Left lung (tissue), 10 donors: Measurements from ENCODE around the gene OR6Y1. TPM values are rescaled to one million over a fixed set of nuclear protein-coding genes. Genes with fewer than 3 reads are reported as not detected.

Source experiments
- ATAC-seq: fragments of 200-7000 bp; cut with Tn5 transposase; one replicate; pipeline ENCODE4 v1.9.1; 2020; ENCODE audit warnings: moderate library complexity
- DNase-seq, 4 donors: peaks; one replicate each; pipeline ENCODE4 v3.0.0-alpha.2; 2013 to 2020
- H3K27ac ChIP-seq, 2 donors: fragments of 200-600 bp; sonication (generic) in 1 of 2; one replicate each; pipeline versions ENCODE4 v1.5.0 to v1.8.0; 2020 to 2021
- H3K27me3 ChIP-seq, 2 donors: fragments of 200-600 bp; sonication (generic) in 1 of 2; one replicate each; pipeline versions ENCODE4 v1.5.0 to v1.8.0; 2020 to 2021
- H3K36me3 ChIP-seq, 2 donors: fragments of 200-600 bp; sonication (generic) in 1 of 2; one replicate each; pipeline versions ENCODE4 v1.5.0 to v1.8.0; 2020 to 2021
- H3K4me1 ChIP-seq, 2 donors: fragments of 200-600 bp; one replicate each; pipeline ENCODE4 v1.8.0; 2021
- H3K4me3 ChIP-seq, 2 donors: fragments of 200-600 bp; sonication (generic) in 1 of 2; one replicate each; pipeline versions ENCODE4 v1.5.0 to v1.8.0; 2020 to 2021; ENCODE audit warnings: mild to moderate bottlenecking in 1 of 2
- H3K9me3 ChIP-seq, 2 donors: fragments of 200-600 bp; sonication (generic) in 1 of 2; one replicate each; pipeline versions ENCODE4 v1.5.0 to v1.8.0; 2020 to 2021
- intact Hi-C, 2 donors: fragments of 100-400 bp; cut with DNase I; formaldehyde crosslinking; loops; one replicate each; pipeline versions ENCODE4 v1.11.2 to v1.14.2; 2022
- polyA plus RNA-seq, 6 donors: library from polyadenylated mRNA; unstranded; fragments of 120-200 nt; gene quantifications; one replicate each; pipeline ENCODE4 v1.2.1, GENCODE V29; 2013; ENCODE audit not compliant: insufficient read length in 6 of 6
- total RNA-seq, 2 donors: library from RNA; stranded (reverse); fragmentation: NEBNext Ultra II Directional; extraction: Animal tissue kit (Norgen Biotek cat#: 25700); gene quantifications; one replicate each; pipeline ENCODE4 v1.2.1, GENCODE V29; 2021
- TF ChIP-seq, protein P1 (sequence below), 2 donors: fragments of 200-600 bp; sonication (generic) in 1 of 2; IDR thresholded peaks; one replicate each; pipeline versions ENCODE4 v1.5.0 to v1.8.0; 2021; ENCODE audit warnings: antibody characterized with exemption in 2 of 2
- donor health status: DM: no; HTN: yes; CAD: no.
- donor health status: DM: no; HTN: no; CAD: no.

The OR6Y1 gene
- total and polyA plus RNA-seq, 8 donors: not detected

DNA sequence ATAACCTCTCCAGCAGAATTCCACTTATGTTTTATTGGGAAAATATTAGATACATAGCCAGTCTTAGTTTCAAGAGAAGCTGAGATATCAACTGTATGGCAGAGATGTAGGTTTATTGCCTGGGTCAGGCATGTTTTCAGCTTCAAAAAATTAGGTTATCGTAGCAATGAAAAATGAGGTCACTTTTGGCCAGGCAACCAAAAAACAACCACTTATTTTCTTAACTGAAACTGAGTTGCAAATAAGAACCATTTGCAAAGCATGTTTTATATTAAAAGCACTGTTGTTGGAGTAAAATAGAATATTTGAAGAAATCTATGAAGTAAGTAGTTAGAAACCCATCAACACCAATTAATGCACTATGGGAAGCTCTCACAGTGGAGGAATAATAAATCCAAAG is 5.5 kb upstream of the OR6Y1 start:
- TF ChIP-seq, protein P1, sequence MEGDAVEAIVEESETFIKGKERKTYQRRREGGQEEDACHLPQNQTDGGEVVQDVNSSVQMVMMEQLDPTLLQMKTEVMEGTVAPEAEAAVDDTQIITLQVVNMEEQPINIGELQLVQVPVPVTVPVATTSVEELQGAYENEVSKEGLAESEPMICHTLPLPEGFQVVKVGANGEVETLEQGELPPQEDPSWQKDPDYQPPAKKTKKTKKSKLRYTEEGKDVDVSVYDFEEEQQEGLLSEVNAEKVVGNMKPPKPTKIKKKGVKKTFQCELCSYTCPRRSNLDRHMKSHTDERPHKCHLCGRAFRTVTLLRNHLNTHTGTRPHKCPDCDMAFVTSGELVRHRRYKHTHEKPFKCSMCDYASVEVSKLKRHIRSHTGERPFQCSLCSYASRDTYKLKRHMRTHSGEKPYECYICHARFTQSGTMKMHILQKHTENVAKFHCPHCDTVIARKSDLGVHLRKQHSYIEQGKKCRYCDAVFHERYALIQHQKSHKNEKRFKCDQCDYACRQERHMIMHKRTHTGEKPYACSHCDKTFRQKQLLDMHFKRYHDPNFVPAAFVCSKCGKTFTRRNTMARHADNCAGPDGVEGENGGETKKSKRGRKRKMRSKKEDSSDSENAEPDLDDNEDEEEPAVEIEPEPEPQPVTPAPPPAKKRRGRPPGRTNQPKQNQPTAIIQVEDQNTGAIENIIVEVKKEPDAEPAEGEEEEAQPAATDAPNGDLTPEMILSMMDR (IDR thresholded peaks at IDR 0.05): no peak
- intact Hi-C loops: no loop called here
- no peaks in the 10 kb centered on the region for H3K36me3 ChIP-seq
- no peak overlapping the region for H3K27ac ChIP-seq
- H3K27me3 ChIP-seq: no peaks in the 10 kb centered on the region
- H3K9me3 ChIP-seq: no peaks in the 10 kb centered on the region
- no peak overlapping the region for H3K4me3 ChIP-seq
- no peak for DNase-seq
- H3K4me1 ChIP-seq: peaks cover 0 to 10% of the 10 kb centered on the region in 2 donors
- ATAC-seq: no peak

DNA sequence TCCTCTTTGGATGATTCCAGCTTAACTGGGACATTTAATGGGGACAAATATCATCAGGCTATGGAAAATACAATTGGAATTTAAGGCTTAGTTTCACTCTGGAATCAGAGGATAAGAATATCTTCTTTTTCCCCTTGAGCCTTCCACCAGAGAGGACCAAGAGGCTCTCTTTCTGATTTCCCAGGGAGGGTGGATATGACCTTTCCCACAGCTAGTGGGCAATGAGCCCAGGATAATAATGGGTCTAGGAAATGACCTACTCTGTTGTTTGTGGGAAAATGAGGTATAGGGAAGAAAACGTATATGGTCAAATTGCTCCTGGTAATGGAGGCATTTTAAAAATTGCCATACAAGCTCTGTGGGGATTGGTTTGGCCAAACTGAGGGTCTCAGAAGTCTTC is 1.9 kb downstream of the OR6Y1 start:
- ATAC-seq: no peak
- DNase-seq: no peak
- Histone ChIP-seq H3K36me3 (no peaks in the 10 kb centered on the region), H3K9me3 (no peaks in the 10 kb centered on the region), H3K27me3 (no peaks in the 10 kb centered on the region), H3K4me3 (no peak overlapping the region), H3K27ac (no peak overlapping the region), H3K4me1 (no peaks in the 10 kb centered on the region)
- TF ChIP-seq, protein P1 (IDR thresholded peaks at IDR 0.05): no peak
- intact Hi-C loops: no loop called here

DNA sequence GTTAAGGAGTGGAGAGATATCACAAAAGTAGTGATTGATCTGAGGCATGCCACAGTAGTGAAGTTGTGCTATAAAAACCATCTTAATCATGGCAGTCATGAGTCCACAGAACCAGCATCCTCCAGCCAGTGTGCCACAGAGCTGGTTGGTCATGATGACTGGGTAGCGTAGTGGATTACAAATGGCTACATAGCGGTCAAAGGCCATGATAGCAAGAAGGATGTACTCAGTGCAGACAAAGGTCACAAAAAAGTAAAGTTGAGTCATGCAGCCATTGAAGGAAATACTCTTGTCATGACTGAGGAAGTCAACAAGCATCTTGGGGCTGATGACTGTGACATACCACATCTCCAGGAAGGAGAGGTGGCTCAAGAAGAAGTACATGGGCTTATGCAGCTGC is 6.7 kb downstream of the OR6Y1 start:
- Histone ChIP-seq H3K9me3 (no peaks in the 10 kb centered on the region), H3K36me3 (no peaks in the 10 kb centered on the region), H3K4me1 (no peaks in the 10 kb centered on the region), H3K27ac (no peak overlapping the region), H3K27me3 (no peaks in the 10 kb centered on the region), H3K4me3 (no peak overlapping the region)
- intact Hi-C loops: no loop called here
- ATAC-seq (no peak), DNase-seq (no peak)
- TF ChIP-seq, protein P1 (IDR thresholded peaks at IDR 0.05): no peak

DNA sequence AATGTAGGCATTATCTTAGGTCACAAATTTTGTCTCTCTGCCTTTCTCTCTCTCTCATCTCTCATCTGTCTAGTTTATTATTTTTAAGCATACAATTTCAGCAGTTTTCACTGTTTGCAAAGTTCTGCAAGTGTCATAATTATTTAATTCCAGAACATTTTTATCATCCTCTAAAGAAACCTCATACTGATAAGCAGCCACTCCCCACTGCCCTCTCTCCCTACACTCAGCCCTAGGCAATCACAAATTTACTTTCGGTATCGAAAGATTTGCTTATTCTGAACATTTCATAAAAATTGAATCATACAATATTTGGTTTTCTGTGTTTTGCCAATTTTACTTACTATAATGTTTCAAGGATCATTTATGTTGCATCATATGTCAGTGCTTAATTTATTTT is 16.6 kb downstream of the OR6Y1 start:
- Histone ChIP-seq H3K27me3 (no peaks in the 10 kb centered on the region), H3K4me1 (no peaks in the 10 kb centered on the region), H3K9me3 (no peaks in the 10 kb centered on the region), H3K36me3 (no peaks in the 10 kb centered on the region), H3K27ac (no peak overlapping the region), H3K4me3 (no peak overlapping the region)
- intact Hi-C loops: no loop called here
- TF ChIP-seq, protein P1 (IDR thresholded peaks at IDR 0.05): no peak
- DNase-seq (no peak), ATAC-seq (no peak)

DNA sequence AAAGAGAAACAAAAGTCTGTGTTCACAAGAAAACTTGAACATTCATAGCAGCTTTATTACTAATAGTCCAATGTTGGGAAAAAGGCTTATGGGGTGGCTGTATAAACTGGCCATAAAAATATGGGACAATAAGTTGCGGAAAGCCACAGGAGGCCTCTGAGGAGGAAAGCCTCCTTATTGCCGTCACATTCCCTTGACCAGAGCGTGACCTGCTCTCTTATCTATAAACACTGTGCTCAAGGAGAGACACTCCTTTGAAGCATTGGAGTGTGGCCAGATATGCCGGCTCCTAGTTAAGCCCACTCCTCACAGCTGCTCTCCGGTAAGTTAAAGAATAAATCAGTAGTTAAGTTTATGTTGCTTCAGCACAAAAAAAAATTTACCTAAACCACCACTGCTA is 19.7 kb downstream of the OR6Y1 start:
- H3K4me3 ChIP-seq: no peak overlapping the region
- no peaks in the 10 kb centered on the region for H3K36me3 ChIP-seq
- ATAC-seq: no peak
- DNase-seq: no peak
- no peaks in the 10 kb centered on the region for H3K27me3 ChIP-seq
- H3K9me3 ChIP-seq: no peaks in the 10 kb centered on the region
- no peak overlapping the region for H3K27ac ChIP-seq
- TF ChIP-seq, protein P1 (IDR thresholded peaks at IDR 0.05): no peak
- no peaks in the 10 kb centered on the region for H3K4me1 ChIP-seq
- intact Hi-C loops: no loop called here
